Astrocyte of the cerebellum (primary cell): ENCODE data around the gene AP1S2.

Experiments
- DNase-seq: peaks from one replicate; pipeline ENCODE4 v3.0.0-alpha.2; 2011; ENCODE audit warnings: low read depth
- H3K4me3 ChIP-seq: 2 replicates; pipeline ENCODE4 v1.5.1; 2011; ENCODE audit warnings: mild to moderate bottlenecking, low read depth, low read length, moderate library complexity
- in situ Hi-C: cut with HindIII; loops from 2 replicates; pipeline ENCODE4 v1.10.0; 2017; ENCODE audit warnings: low sequenced_read_pairs
- TF ChIP-seq, protein P1 (sequence below): IDR thresholded peaks from 2 replicates; pipeline ENCODE4 v1.5.1; 2012; ENCODE audit warnings: low read length, low read depth, moderate library complexity, mild to moderate bottlenecking; ENCODE audit errors: missing control alignments

The AP1S2 gene

DNA sequence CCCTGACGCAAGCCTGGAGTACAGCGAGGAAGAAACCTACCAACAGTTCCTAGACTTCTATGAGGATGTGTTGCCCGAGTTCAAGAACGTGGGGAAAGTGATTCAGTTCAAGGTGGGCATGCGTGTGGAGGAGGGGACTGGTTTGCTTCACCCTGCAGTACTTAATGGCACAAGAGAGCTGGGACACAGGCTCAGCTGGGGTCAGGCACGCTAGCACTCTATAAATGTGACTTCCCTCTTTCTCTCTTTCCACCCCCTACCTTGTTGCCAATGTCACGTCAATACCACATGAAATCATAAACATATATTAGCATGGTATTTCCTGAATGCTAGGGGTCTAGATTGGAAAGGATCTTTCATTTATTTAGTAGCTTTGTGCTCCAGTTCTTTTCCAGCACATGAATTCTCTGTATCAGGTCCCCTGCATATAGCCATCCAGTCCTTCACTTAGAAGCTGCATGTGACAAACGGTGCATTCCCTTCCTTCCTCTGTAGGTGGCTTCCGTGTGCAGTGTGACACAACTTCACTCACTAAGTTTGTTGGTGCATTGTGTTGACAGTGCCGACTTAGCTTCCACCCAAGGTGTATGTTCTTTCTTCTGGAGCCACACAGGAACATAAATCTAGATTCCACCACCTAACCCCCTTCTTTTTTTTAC lies 38.7 kb downstream of the AP1S2 start:
- no peak overlapping the region for H3K4me3 ChIP-seq
- TF ChIP-seq, protein P1, sequence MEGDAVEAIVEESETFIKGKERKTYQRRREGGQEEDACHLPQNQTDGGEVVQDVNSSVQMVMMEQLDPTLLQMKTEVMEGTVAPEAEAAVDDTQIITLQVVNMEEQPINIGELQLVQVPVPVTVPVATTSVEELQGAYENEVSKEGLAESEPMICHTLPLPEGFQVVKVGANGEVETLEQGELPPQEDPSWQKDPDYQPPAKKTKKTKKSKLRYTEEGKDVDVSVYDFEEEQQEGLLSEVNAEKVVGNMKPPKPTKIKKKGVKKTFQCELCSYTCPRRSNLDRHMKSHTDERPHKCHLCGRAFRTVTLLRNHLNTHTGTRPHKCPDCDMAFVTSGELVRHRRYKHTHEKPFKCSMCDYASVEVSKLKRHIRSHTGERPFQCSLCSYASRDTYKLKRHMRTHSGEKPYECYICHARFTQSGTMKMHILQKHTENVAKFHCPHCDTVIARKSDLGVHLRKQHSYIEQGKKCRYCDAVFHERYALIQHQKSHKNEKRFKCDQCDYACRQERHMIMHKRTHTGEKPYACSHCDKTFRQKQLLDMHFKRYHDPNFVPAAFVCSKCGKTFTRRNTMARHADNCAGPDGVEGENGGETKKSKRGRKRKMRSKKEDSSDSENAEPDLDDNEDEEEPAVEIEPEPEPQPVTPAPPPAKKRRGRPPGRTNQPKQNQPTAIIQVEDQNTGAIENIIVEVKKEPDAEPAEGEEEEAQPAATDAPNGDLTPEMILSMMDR = peak; percentile 44
- no peak for DNase-seq
- in situ Hi-C loops = no loop called here

DNA sequence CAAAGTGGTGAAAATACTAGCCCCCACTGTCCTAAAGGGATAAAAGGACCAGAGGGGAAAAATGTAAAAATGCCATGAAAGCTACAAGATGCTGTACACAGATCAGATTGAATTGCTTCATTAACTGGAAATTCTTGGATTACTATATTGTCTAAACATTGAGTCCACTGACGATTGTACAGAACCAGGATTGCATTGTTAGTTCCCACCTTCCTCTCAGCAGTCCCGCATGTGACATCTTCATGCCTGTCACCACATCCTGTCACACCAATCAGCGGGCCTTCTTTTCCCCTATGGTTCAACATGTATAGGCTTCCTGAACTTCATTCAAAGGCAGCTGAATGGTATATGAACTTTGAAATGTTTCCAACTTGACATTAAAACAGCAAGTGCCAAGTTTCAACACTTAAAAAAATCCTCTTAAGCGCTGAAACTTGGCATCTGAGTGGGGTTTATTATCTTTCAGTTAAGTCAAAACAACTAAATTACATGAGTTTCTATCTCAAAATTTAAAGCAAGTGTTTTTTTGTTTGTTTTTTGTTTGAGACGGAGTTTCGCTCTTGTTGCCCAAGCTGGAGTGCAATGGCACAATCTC lies 39.7 kb downstream of the AP1S2 start:
- in situ Hi-C loops = no loop called here
- no peak for DNase-seq
- TF ChIP-seq, protein P1 = no peak
- H3K4me3 ChIP-seq = no peak overlapping the region

DNA sequence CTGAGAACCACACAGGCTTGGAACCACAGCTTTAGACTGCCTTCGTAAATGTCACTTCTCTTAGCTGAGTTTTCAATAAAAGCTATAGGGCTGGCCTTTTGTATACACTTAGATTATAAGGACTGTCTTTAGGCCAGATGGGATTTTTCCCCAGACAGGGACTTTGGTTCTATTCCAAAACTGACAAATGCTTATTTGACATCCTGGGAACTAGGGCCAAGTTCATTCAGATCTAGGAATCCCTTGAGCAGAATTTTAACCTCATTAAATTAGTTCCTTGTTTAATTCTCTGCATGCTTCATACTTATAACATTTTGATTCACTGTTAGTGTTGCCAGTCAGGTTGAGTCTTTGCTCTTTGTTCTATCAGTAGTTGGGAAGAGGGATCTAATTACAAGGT lies 41.2 kb downstream of the AP1S2 start:
- in situ Hi-C loops = no loop called here
- H3K4me3 ChIP-seq = no peak overlapping the region
- TF ChIP-seq, protein P1 = no peak
- DNase-seq = no peak

DNA sequence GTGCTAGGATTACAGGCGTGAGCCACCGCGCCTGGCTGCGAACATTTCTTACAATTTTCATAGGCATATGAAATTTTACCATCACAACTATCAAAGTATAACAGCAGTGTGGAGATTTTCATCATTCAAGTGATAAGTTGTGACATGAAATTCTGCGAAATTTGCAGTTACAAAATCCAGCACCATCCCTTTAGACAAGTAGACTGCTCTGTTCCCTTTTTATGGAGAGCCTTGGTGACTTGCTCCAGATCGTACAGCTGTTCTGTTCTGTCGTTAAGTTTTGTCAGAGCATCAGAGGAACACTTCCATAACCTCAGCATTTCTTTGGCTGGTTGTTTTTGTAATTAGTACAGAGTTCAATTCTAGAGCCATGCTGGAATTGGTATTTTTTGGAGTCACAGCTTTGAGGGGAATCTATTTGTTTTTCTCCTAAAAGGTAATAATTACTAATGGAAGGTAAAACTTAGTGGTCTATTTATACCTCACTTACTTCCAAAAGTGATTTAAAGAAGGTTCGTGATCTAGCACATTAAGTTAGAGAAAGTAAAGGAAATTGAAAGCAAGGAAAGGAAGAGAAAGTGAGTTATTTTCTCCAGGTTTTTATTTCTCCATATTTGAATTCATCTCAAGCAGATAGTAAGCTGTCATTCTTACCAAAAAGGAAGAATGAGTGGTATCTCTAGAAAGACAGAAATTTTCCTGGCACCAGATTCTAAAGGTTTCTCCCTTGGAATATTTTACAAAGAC lies 42.2 kb downstream of the AP1S2 start:
- no peak overlapping the region for H3K4me3 ChIP-seq
- no peak for DNase-seq
- in situ Hi-C loops = no loop called here
- TF ChIP-seq, protein P1 = no peak

DNA sequence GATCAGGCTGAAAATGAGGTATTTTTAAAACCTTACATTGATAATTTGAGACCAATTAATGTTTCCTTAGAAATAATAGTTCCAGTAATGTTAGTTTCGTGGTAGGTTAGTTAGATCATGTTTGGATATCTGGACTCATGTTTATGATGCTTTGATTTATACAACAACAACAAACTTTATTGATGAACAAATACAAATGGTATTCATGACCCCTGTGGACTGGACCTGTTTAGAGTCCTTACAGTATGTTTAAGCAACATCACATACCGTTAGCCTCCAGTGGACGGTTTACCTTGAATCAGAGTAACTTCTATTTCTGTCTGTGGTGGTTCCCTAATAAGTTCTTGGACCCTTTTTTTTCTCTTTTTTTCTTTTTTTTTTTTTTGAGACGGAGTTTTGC lies 46.4 kb downstream of the AP1S2 start:
- in situ Hi-C loops = no loop called here
- TF ChIP-seq, protein P1 = no peak
- no peak for DNase-seq
- no peak overlapping the region for H3K4me3 ChIP-seq

DNA sequence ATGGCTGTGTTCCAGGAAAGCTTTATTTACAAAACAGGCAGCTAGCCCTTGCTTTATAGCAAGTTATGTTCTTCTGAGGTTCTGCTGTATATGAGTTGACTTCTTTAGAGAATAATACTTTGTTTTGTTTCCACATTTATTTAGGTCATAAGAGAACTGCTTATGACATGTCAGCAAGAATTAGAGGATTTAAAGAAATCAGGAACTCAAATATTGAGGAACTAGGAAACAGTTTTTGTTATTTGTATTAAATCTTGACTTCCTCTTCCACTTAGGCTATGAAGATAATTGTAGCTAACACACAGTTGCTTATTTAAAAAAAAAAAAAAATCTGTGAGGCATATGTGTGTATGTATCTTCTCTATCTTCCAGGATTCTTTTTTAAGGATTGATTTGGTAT lies 50.0 kb downstream of the AP1S2 start:
- TF ChIP-seq, protein P1 = no peak
- H3K4me3 ChIP-seq = no peak overlapping the region
- DNase-seq = no peak
- in situ Hi-C loops = no loop called here
